CD4-positive, alpha-beta T cell treated with Interleukin-4 for 1 hour (primary cell): ENCODE data around the gene NBDY.
"Not testable (repeated sequence)": the region's sequence is repeated elsewhere in the genome, so short reads cannot be mapped to it uniquely, and the experiment has no call there.

Experiments used
- DNase-seq, 2 donors: peaks; one replicate each; pipeline ENCODE4 v3.0.0-alpha.2; 2020 to 2022

Gene NBDY

GRCh38 chrX:56764975-56765791 is 36.1 kb downstream of the NBDY start:
- DNase-seq = peak; percentile 28 to 44

GRCh38 chrX:56765811-56766553 is 36.9 kb downstream of the NBDY start:
- DNase-seq = no peak

GRCh38 chrX:56766554-56767347 is 37.7 kb downstream of the NBDY start:
- DNase-seq = no peak

- DNase-seq = peak in 1 of 2 donors; percentile 68
Measured at GRCh38 chrX:56767348-56768119, 38.5 kb downstream of the NBDY start.

GRCh38 chrX:56768120-56768660 is 39.1 kb downstream of the NBDY start:
- not testable (repeated sequence) for DNase-seq

- DNase-seq = not testable (repeated sequence)
Measured at GRCh38 chrX:56772675-56773521, 43.9 kb downstream of the NBDY start.

GRCh38 chrX:56773522-56774060 is 44.5 kb downstream of the NBDY start:
- DNase-seq = not testable (repeated sequence)

GRCh38 chrX:56778099-56778923 is 49.3 kb downstream of the NBDY start:
- DNase-seq = not testable (repeated sequence)

GRCh38 chrX:56778924-56779468 is 50.0 kb downstream of the NBDY start:
- not testable (repeated sequence) for DNase-seq

GRCh38 chrX:56780681-56781649 is 51.9 kb downstream of the NBDY start:
- not testable (repeated sequence) for DNase-seq

GRCh38 chrX:56782352-56782751 is 53.3 kb downstream of the NBDY start:
- no peak for DNase-seq

- no peak for DNase-seq
Measured at GRCh38 chrX:56782791-56783449, 53.9 kb downstream of the NBDY start.

GRCh38 chrX:56783450-56783831 is 54.4 kb downstream of the NBDY start:
- DNase-seq = peak in 1 of 2 donors; percentile 83

GRCh38 chrX:56783996-56784620 is 55.1 kb downstream of the NBDY start:
- peak in 1 of 2 donors; percentile 10 for DNase-seq

- DNase-seq = peak in 1 of 2 donors; percentile 0
Measured at GRCh38 chrX:56784666-56785065, 55.6 kb downstream of the NBDY start.

GRCh38 chrX:56785442-56785841 is 56.4 kb downstream of the NBDY start:
- no peak for DNase-seq
